ENCODE results near the gene CXCL14. TPM values are rescaled to one million over a fixed set of nuclear protein-coding genes. Genes with fewer than 3 reads are reported as not detected.

The CXCL14 gene
- total RNA-seq, 2 donors from 2014 or later: 2.2 to 2.4 TPM

DNA sequence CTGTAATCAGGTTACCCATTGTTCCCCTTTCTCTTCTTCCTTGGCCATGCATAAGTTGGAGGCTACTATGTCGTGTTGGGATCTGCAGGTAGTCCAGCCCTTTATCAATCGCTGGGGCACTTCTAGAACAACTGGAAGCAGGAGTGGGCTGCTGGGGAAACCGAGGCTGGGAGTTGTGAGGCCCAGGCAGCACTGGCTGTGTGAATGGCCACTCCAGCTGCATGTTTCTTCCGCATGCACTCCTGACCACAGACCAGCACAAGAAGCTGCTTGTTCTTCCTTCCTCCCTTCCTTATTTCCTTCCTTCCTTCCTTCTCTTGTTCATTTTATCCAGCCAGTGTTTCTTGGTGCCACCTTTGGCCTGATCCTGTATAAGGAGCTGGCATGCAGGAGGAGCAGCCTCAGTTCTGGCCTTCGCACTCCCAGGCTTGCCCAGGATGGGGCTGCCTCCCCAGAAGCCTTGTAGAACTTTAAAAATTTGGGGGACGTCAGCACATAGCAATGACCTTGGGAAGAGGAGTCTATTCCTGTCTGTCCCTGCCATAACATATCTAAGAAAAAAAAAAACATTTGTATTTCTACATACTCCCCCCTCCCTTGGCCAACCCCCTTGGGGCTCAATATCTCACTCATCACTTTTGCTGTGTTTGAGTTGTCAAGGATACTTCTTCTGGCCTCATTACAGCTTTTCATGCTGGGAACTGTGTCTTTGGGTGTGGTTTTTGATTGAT is 20.8 kb upstream of the CXCL14 start:
- H3K9me3 ChIP-seq: no peaks in the 10 kb centered on the region
- H3K4me1 ChIP-seq (replicated peaks): no peaks in the 10 kb centered on the region
- intact Hi-C loops (cut with DNase I): no loop called here
- WGBS: 89% methylated on average over 6 of the region's 6 CpGs
- H3K36me3 ChIP-seq: no peaks in the 10 kb centered on the region
- H3K27ac ChIP-seq: no peak overlapping the region
- no peaks in the 10 kb centered on the region for H3K27me3 ChIP-seq (replicated peaks; ENCODE audit: insufficient read depth)
- no peak overlapping the region for H3K4me3 ChIP-seq
- no peak for DNase-seq (ENCODE audit: low spot score)
- TF ChIP-seq POLR2AphosphoS5 (IDR thresholded peaks at IDR 0.05) (no peak), POLR2A (IDR thresholded peaks at IDR 0.05) (no peak)
- TF ChIP-seq, protein P1, sequence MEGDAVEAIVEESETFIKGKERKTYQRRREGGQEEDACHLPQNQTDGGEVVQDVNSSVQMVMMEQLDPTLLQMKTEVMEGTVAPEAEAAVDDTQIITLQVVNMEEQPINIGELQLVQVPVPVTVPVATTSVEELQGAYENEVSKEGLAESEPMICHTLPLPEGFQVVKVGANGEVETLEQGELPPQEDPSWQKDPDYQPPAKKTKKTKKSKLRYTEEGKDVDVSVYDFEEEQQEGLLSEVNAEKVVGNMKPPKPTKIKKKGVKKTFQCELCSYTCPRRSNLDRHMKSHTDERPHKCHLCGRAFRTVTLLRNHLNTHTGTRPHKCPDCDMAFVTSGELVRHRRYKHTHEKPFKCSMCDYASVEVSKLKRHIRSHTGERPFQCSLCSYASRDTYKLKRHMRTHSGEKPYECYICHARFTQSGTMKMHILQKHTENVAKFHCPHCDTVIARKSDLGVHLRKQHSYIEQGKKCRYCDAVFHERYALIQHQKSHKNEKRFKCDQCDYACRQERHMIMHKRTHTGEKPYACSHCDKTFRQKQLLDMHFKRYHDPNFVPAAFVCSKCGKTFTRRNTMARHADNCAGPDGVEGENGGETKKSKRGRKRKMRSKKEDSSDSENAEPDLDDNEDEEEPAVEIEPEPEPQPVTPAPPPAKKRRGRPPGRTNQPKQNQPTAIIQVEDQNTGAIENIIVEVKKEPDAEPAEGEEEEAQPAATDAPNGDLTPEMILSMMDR (IDR thresholded peaks at IDR 0.05): no peak

DNA sequence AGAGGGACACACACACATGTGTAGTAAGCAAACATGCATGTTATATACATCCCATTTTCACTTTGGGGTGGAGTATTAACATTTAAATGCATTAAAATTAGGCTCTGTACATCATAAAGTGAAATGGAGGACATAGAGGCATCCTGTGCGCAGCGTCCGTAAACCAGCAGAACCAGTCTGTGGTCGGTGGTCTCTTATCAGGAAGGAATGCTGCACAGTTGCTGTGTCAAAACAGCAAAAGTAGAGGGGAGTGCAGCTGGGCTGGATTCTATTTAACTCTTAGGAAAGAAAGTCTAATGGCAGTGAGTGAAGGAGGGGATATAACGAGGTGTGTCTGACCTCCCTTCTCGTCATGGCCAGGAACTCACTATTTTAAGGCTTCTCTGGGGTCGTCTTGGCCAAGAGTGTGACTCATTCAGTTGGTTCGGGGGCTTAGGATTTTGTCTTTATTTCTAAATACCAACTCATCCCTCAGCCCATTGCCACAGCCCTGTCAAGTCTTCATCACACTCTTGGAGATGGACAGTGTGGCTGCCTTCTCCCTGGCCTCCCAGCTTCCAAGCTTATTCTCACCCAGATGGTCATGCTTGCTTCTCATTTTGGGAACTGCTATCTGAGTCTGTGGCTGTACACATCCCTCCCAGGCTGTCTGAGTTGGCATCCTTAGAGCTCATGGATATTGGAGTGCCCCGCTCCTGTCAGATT is 20.1 kb upstream of the CXCL14 start:
- intact Hi-C loops (cut with DNase I): no loop called here
- Histone ChIP-seq H3K4me1 (replicated peaks) (no peaks in the 10 kb centered on the region), H3K27me3 (replicated peaks; ENCODE audit: insufficient read depth) (no peaks in the 10 kb centered on the region), H3K9me3 (no peaks in the 10 kb centered on the region), H3K4me3 (no peak overlapping the region), H3K27ac (no peak overlapping the region), H3K36me3 (no peaks in the 10 kb centered on the region)
- TF ChIP-seq, protein P1 (IDR thresholded peaks at IDR 0.05): no peak
- no peak for TF ChIP-seq POLR2AphosphoS5 (IDR thresholded peaks at IDR 0.05)
- no peak for TF ChIP-seq POLR2A (IDR thresholded peaks at IDR 0.05)
- WGBS: 70% methylated on average over 9 of the region's 9 CpGs
- DNase-seq (ENCODE audit: low spot score): no peak

DNA sequence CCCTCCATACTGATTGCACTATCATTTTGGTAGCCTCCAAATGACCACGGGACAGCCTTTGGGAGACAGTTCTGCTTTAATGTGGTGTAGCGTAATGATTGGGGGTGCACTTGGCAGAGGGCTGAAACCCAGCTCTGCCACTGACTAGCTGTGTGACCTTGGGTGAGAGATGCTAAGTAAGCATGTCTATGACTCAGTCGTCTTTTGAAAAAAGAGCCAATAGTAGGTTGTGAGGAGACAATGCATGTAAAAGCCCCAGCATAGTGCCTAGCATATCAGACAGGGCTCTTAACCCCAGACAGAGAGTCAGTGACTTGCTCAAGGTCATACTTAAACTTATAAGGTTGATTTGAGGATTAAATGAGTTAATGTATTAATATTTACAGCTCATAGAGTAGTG is 18.0 kb upstream of the CXCL14 start:
- Histone ChIP-seq H3K27ac (no peak overlapping the region), H3K4me3 (no peak overlapping the region), H3K4me1 (replicated peaks) (no peaks in the 10 kb centered on the region), H3K27me3 (replicated peaks; ENCODE audit: insufficient read depth) (no peaks in the 10 kb centered on the region), H3K36me3 (no peaks in the 10 kb centered on the region), H3K9me3 (no peaks in the 10 kb centered on the region)
- intact Hi-C loops (cut with DNase I): no loop called here
- 85% methylated on average over 3 of the region's 3 CpGs for WGBS
- DNase-seq (ENCODE audit: low spot score): no peak
- TF ChIP-seq POLR2AphosphoS5 (IDR thresholded peaks at IDR 0.05) (no peak), POLR2A (IDR thresholded peaks at IDR 0.05) (no peak)
- TF ChIP-seq, protein P1 (IDR thresholded peaks at IDR 0.05): no peak

DNA sequence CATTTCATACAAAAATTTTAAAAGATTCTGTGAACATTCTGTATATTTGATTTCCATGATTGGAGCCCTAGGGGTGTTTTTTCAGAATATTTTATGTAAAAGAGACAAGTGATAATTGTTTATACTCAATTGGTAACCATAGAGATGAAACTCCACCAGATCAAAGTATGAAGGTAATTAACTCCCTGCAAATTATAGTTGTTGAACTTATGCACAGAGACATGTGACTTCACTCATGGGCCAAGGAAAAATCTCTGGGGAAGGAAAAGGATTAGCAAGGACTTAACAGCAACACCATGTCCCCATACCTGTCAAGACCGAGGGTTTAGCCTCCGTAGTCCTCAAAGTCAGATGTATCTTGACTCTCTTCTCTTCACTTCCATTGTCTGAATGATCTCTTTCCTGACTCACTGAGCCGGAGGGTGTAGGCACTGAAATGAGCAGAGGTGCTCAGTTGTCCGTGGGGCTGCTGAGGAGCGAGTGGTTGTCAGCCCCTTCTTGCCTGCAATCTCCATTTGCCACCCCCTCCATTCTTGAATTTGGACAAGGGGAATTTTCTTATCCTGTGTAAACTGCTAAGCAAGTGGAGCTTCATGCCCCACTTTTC is 17.5 kb upstream of the CXCL14 start:
- intact Hi-C loops (cut with DNase I): no loop called here
- Histone ChIP-seq H3K4me3 (no peak overlapping the region), H3K27me3 (replicated peaks; ENCODE audit: insufficient read depth) (no peaks in the 10 kb centered on the region), H3K9me3 (no peaks in the 10 kb centered on the region), H3K4me1 (replicated peaks) (no peaks in the 10 kb centered on the region), H3K27ac (no peak overlapping the region), H3K36me3 (no peaks in the 10 kb centered on the region)
- 93% methylated on average over 5 of the region's 5 CpGs for WGBS
- TF ChIP-seq, protein P1 (IDR thresholded peaks at IDR 0.05): no peak
- TF ChIP-seq POLR2A (IDR thresholded peaks at IDR 0.05) (no peak), POLR2AphosphoS5 (IDR thresholded peaks at IDR 0.05) (no peak)
- no peak for DNase-seq (ENCODE audit: low spot score)
